ENCODE data around the gene C4BPA. TPM values are rescaled to one million over a fixed set of nuclear protein-coding genes. Genes with fewer than 3 reads are reported as not detected.

Gene C4BPA
- polyA plus RNA-seq, 2 of the 4 experiments (the other 2 are of a cell fraction), result 0.92 to 3.6 TPM

DNA sequence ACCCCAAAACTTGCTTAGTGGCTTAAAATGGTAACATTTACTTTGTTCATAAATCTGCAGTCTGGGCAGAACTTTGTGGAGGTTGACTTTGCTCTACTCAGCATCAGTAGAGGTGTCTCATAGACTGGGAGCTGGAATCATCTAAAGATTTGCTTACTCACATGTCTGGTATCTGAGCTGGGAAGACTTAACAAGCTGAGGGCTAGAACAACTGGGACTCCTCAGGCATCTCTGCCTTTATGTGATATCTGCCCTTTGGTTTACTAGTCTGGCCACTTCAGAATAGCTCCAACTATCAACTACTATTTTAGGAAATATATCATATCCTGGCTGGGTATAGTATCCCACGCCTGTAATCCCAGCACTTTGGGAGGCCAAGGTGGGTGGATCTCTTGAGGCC lies 82.5 kb downstream of the C4BPA start (continued):
- TF ChIP-seq EP300 (IDR thresholded peaks at IDR 0.05), result no peak
- TF ChIP-seq ZSCAN20 (CRISPR knock-in tag; IDR thresholded peaks at IDR 0.05), result no peak
- TF ChIP-seq EHMT2 (IDR thresholded peaks at IDR 0.05; ENCODE audit: low read depth), result no peak
- TF ChIP-seq JUNB (IDR thresholded peaks at IDR 0.05), result no peak

DNA sequence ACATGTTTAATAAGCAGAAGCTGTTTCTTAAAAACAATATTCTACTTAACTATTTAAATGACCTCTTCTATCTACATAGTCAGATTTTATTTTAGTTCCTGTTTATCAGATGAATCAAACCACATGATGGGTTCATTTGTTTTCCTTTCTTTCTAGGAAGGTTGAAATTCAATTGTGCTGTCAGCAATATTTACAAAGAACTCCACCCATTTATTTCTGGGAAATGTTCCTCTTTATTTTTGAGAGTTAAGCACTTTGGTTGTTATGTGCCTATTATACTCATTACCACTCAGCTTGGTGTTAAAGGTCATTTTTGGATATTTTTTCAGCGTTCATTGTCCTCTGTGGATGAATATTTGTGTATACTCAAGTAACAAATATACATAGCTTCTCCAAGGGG lies 84.9 kb downstream of the C4BPA start:
- H3K4me3 ChIP-seq, result no peak overlapping the region
- WGBS (ENCODE audit: missing lambda C conversion rate), result 35% methylated on average over 1 of the region's 1 CpG
- no peaks in the 10 kb centered on the region for H3K9me3 ChIP-seq
- H3K27ac ChIP-seq, result no peak overlapping the region
- ATAC-seq (no peak), DNase-seq (ENCODE audit: low read depth in 1 of 2, low spot score in 1 of 2) (no peak), FAIRE-seq (no peak)
- ChIA-PET POLR2A (no interaction called here), CTCF (no interaction called here)
- no peak overlapping the region for H3K4me2 ChIP-seq
- H3K4me1 ChIP-seq, result no peaks in the 10 kb centered on the region
- TF ChIP-seq KDM1A (IDR thresholded peaks at IDR 0.05; ENCODE audit: low read depth) (no peak), RFX5 (IDR thresholded peaks at IDR 0.05) (no peak), NFE2L2 (conservative IDR thresholded peaks at IDR 0.05; ENCODE audit: low read length) (no peak), RNF2 (IDR thresholded peaks at IDR 0.05; ENCODE audit: borderline replicate concordance, low read depth) (no peak), EP300 (IDR thresholded peaks at IDR 0.05) (no peak), CBX2 (IDR thresholded peaks at IDR 0.05; ENCODE audit: borderline replicate concordance, low read depth) (no peak)

DNA sequence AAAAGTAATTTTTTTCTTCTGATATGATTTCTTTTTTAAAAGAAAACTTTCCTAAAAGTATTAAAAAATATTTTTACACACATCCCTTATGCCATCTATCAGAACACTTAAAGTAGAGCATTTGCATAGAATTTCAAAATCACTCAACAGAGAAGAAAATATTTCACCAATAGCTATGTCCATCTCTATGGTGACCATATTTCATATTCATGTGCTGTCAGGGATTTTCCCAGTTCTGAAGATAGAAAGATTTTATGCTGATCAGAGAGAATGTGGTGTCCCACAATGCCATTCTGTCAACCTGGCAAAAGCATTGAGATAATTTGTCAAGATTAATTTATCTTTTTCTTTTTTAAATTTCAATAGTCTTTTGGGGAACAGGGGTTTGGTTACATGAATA lies 87.0 kb downstream of the C4BPA start:
- Histone ChIP-seq H3K9me3 (0 out of 3 replicates have a peak, but pooled peaks cover 2% of the 10 kb centered on the region), H3K4me3 (no peak overlapping the region), H3K27ac (no peak overlapping the region), H3K4me1 (no peaks in the 10 kb centered on the region), H3K4me2 (no peak overlapping the region)
- ChIA-PET CTCF (interaction anchor here (1.2 kb wide), 1 partner anchor 9 kb away, joined by 3 read pairs; no protein-coding TSS in a partner anchor), POLR2A (no interaction called here)
- no peak for ATAC-seq
- DNase-seq (ENCODE audit: low read depth in 1 of 2, low spot score in 1 of 2), result no peak
- no peak for FAIRE-seq
- no peak for TF ChIP-seq JUN (IDR thresholded peaks at IDR 0.05)
- no peak for TF ChIP-seq CHD2 (IDR thresholded peaks at IDR 0.05; ENCODE audit: low read length, partially characterized antibody)

- ATAC-seq (no peak), DNase-seq (ENCODE audit: low read depth in 1 of 2, low spot score in 1 of 2) (no peak), FAIRE-seq (no peak)
- Histone ChIP-seq H3K4me2 (no peak overlapping the region), H3K27ac (no peak overlapping the region), H3K4me1 (no peaks in the 10 kb centered on the region), H3K4me3 (no peak overlapping the region), H3K9me3 (peaks cover 2% of the 10 kb centered on the region; the same call in 1 of the 3 replicates)
- CTCF ChIA-PET, result no interaction called here
- POLR2A ChIA-PET, result no interaction called here
- TF ChIP-seq MYC (IDR thresholded peaks at IDR 0.05; ENCODE audit: borderline replicate concordance, low read length) (no peak), POLR2A (IDR thresholded peaks at IDR 0.05; ENCODE audit: low read length) (no peak)
- 57% methylated on average over 3 of the region's 3 CpGs for whole genome bisulfite sequencing (ENCODE audit: missing lambda C conversion rate)
Observed at GRCh38 chr1:207191776-207192175, 87.7 kb downstream of the C4BPA start.

GRCh38 chr1:207194197-207194596 lies 90.2 kb downstream of the C4BPA start:
- ChIA-PET POLR2A (no interaction called here), CTCF (interaction anchor here (1.7 kb wide), 1 partner anchor 211 kb away, joined by 5 read pairs; no protein-coding TSS in a partner anchor)
- peaks cover 4% of the 10 kb centered on the region; the same call in 1 of the 3 replicates for H3K9me3 ChIP-seq
- WGBS (ENCODE audit: missing lambda C conversion rate), result 50% methylated on average over 1 of the region's 1 CpG
- no peak overlapping the region for H3K27ac ChIP-seq
- H3K4me2 ChIP-seq, result no peak overlapping the region
- no peaks in the 10 kb centered on the region for H3K4me1 ChIP-seq
- H3K4me3 ChIP-seq, result no peak overlapping the region
- DNase-seq (ENCODE audit: low read depth in 1 of 2, low spot score in 1 of 2), result no peak
- TF ChIP-seq HOXA7 (CRISPR knock-in tag; IDR thresholded peaks at IDR 0.05) (no peak), ELK1 (IDR thresholded peaks at IDR 0.05; ENCODE audit: low read depth, low read length) (no peak), E2F6 (IDR thresholded peaks at IDR 0.05; ENCODE audit: borderline replicate concordance, low read depth) (no peak)
- FAIRE-seq, result no peak
- ATAC-seq, result no peak

Small RNA genes within 50 kb of the gene (small RNA-seq; reads per million reads assigned to genes)
- gene AL445493.1, result 0 reads per million in 6 experiments

Other genes with a start within 250 kb of the C4BPA start
- 0.05 and 0.13 TPM in 2 replicates for gene IL20, start 238.6 kb upstream of the C4BPA start, polyA plus RNA-seq (2011; rRNA removed)
- gene IL20, start 238.6 kb upstream of the C4BPA start, polyA plus RNA-seq (2017; fragmentation: RNase III; extraction: RNeasy Plus Mini Kit Qiagen cat#74134 plus additional on column Dnase treatment), result not detected in 3 replicates
- 0.04 and 0.12 TPM in 2 replicates for gene IL24, start 206.8 kb upstream of the C4BPA start, polyA plus RNA-seq (2011; rRNA removed)
- 0.07 TPM in 1 of 3 replicates, not detected in the others for gene IL24, start 206.8 kb upstream of the C4BPA start, polyA plus RNA-seq (2017; fragmentation: RNase III; extraction: RNeasy Plus Mini Kit Qiagen cat#74134 plus additional on column Dnase treatment)
- 0.19 and 0.73 TPM in 2 replicates for gene FCMR, start 182.3 kb upstream of the C4BPA start, polyA plus RNA-seq (2011; rRNA removed)
- 0.93 to 1.3 TPM (median 1.0 TPM) in 3 replicates for gene FCMR, start 182.3 kb upstream of the C4BPA start, polyA plus RNA-seq (2017; fragmentation: RNase III; extraction: RNeasy Plus Mini Kit Qiagen cat#74134 plus additional on column Dnase treatment)
- 0.01 and 0.03 TPM in 2 replicates for gene PIGR, start 157.8 kb upstream of the C4BPA start, polyA plus RNA-seq (2011; rRNA removed)
- not detected in 3 replicates for gene PIGR, start 157.8 kb upstream of the C4BPA start, polyA plus RNA-seq (2017; fragmentation: RNase III; extraction: RNeasy Plus Mini Kit Qiagen cat#74134 plus additional on column Dnase treatment)
- gene FCAMR, start 133.8 kb upstream of the C4BPA start, polyA plus RNA-seq (2011; rRNA removed), result not detected in 2 replicates
- not detected in 3 replicates for gene FCAMR, start 133.8 kb upstream of the C4BPA start, polyA plus RNA-seq (2017; fragmentation: RNase III; extraction: RNeasy Plus Mini Kit Qiagen cat#74134 plus additional on column Dnase treatment)
- gene C1orf116, start 71.5 kb upstream of the C4BPA start, polyA plus RNA-seq (2011; rRNA removed), result 2.0 and 2.2 TPM in 2 replicates
- 3.2 to 3.6 TPM (median 3.4 TPM) in 3 replicates for gene C1orf116, start 71.5 kb upstream of the C4BPA start, polyA plus RNA-seq (2017; fragmentation: RNase III; extraction: RNeasy Plus Mini Kit Qiagen cat#74134 plus additional on column Dnase treatment)
- 6.9 and 7.0 TPM in 2 replicates for gene YOD1, start 53.0 kb upstream of the C4BPA start, polyA plus RNA-seq (2011; rRNA removed)
- gene YOD1, start 53.0 kb upstream of the C4BPA start, polyA plus RNA-seq (2017; fragmentation: RNase III; extraction: RNeasy Plus Mini Kit Qiagen cat#74134 plus additional on column Dnase treatment), result 9.5 to 10.3 TPM (median 10.3 TPM) in 3 replicates
- gene PFKFB2, start 51.0 kb upstream of the C4BPA start, polyA plus RNA-seq (2011; rRNA removed), result 6.8 and 7.4 TPM in 2 replicates
- 7.6 to 8.4 TPM (median 8.1 TPM) in 3 replicates for gene PFKFB2, start 51.0 kb upstream of the C4BPA start, polyA plus RNA-seq (2017; fragmentation: RNase III; extraction: RNeasy Plus Mini Kit Qiagen cat#74134 plus additional on column Dnase treatment)
- gene C4BPB, start 15.4 kb upstream of the C4BPA start, polyA plus RNA-seq (2011; rRNA removed), result 0.57 and 0.74 TPM in 2 replicates
- 4.9 to 9.5 TPM (median 5.1 TPM) in 3 replicates for gene C4BPB, start 15.4 kb upstream of the C4BPA start, polyA plus RNA-seq (2017; fragmentation: RNase III; extraction: RNeasy Plus Mini Kit Qiagen cat#74134 plus additional on column Dnase treatment)
- gene CD55, start 217.4 kb downstream of the C4BPA start, polyA plus RNA-seq (2011; rRNA removed), result 173 and 180 TPM in 2 replicates
- 35.2 to 44.5 TPM (median 37.0 TPM) in 3 replicates for gene CD55, start 217.4 kb downstream of the C4BPA start, polyA plus RNA-seq (2017; fragmentation: RNase III; extraction: RNeasy Plus Mini Kit Qiagen cat#74134 plus additional on column Dnase treatment)